Caki2 (cell line): ENCODE data around the gene FEZF1. TPM values are rescaled to one million over a fixed set of nuclear protein-coding genes. Genes with fewer than 3 reads are reported as not detected.
"Not testable (repeated sequence)": the region's sequence is repeated elsewhere in the genome, so short reads cannot be mapped to it uniquely, and the experiment has no call there.

ENCODE experiments used
- DNase-seq: peaks from one replicate; pipeline ENCODE4 v3.0.0-alpha.2; 2015; ENCODE audit warnings: low read depth
- in situ Hi-C: cut with HindIII; loops from 2 replicates; pipeline ENCODE4 v1.10.0; 2016; ENCODE audit warnings: low sequenced_read_pairs, low pct_unique_long_range_greater_than_20kb, mixed read lengths
- total RNA-seq: library from RNA; depleted of rRNA; stranded (reverse); fragments of >200 nt; shearing (Covaris generic); gene quantifications from 2 replicates; pipeline ENCODE4 v1.2.3, GENCODE V29; 2014; ENCODE audit warnings: low replicate concordance; rRNA removed

The FEZF1 gene
- total RNA-seq, 1 experiment from 2014 or later: not detected

DNA sequence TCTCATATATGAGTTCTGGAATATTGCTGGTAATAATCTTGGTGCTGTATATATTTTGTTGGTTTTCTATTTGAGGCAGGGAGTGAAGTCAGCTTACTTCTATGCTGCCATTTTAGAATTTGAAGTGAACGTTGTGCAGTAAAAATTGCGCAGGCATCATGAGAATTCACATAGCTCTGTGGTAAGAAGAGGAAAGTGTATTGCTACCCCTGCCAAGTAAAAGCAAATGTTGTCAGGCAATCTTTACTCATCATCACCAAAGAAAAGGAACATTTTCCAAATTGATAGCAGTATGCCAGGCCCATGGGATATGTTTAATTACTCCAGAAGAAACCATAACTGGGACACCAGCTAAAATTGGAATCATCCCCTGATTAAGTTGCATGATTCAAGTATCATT is 13.4 kb downstream of the FEZF1 start:
- DNase-seq: no peak
- in situ Hi-C loops: no loop called here

DNA sequence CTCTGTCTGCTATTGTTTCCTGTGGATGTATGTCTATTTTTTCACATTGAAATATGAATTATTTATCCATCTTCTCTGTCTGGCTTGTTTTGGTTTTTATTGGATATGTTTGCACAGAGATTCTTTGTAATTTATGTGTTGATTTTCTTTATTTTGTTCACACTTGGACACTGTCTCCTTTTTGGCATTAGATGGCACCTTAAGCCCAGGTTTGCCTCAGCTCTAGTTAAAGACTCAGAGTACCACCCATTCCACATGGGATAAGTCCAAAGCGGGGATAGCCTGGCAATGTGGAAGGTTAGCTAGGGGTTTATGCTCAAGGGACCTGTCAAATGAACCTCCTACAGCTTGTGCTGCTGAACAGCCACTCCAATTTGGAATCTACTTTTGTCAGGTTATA is 14.1 kb downstream of the FEZF1 start:
- in situ Hi-C loops: no loop called here
- no peak for DNase-seq

DNA sequence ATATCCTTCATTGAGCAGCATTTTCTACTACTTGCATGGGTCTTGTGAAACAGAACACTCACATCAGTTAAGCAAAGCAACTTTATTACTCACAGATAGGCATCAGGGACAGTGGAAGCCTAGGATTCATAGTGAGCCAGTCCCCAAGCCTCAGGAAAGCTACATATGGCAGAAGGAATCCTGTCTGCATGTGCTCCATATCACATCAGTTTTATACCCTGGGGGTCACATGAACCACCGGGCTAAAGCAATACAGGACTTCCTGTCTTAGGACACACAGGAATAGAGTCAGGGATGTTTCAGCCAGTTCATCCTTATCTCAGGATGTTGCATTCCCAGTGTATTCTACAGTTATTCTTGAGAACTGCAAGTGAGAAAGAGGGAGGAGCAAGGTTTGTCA is 15.1 kb downstream of the FEZF1 start:
- DNase-seq: no peak
- in situ Hi-C loops: no loop called here

DNA sequence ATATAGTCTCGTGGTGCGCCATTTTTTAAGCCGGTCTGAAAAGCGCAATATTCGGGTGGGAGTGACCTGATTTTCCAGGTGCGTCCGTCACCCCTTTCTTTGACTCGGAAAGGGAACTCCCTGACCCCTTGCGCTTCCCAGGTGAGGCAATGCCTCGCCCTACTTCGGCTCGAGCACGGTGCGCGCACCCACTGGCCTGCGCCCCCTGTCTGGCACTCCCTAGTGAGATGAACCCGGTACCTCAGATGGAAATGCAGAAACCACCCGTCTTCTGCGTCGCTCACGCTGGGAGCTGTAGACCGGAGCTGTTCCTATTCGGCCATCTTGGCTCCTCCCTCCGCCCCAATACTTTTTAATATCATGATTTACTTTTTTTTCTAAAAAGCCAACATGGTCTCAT is 19.9 kb downstream of the FEZF1 start:
- DNase-seq, in situ Hi-C loops: not testable (repeated sequence)

DNA sequence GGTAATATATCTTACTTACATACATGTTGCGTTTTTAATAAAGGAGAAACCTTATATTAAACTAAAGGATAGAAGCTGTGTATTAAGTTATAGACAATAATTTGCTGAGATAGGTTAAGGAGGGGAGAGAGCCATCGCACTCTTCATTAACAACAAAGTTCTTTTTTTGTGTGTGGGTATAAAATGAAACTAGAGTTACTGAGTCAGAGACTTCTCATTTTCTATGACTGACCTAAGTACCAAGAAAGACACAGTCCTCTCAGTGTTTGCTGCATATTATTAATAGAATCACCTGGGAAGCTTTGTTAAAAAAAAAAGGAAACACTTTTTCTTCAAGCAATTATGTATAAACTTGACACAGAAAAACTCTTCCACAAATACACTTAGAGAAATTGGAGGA is 31.4 kb downstream of the FEZF1 start:
- in situ Hi-C loops: no loop called here
- no peak for DNase-seq

DNA sequence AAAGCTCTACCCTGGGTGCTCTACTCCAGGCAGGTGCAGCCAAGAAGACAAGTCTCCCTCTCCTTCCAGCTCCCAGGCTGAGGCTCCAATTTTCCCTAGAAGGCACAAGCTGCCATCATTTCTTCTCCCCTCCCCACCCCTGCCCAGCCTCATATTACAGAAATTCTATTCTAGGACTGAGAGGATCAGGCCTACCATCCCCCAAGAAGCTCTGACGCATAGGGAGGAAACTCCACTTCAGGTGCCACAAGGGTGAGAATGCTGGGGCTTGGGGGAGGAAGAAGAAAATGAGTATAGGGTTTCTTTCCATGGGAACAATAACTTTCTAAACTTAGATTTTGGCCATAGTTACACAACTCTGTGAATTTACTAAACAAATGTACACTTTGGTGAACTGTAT is 35.3 kb downstream of the FEZF1 start:
- DNase-seq: no peak
- in situ Hi-C loops: no loop called here

DNA sequence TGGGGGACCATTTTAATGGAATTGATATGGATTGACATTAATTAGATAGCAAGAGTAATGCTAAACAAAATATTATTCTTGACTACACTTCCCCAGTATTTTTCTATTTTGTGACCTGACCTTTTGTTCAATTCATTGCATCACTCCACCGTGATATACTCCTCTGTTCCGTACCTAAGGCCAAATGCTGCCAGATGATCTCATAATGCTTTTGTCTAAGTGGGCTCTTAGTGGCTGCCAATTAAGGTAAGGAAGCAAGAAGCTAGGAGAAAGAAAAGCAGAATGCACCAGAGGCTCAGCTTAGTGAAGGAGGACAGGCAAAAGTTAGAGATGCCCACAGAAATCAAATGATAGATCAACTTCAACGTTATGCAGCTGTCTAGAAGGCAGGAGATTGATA is 36.4 kb downstream of the FEZF1 start:
- in situ Hi-C loops: no loop called here
- DNase-seq: no peak

DNA sequence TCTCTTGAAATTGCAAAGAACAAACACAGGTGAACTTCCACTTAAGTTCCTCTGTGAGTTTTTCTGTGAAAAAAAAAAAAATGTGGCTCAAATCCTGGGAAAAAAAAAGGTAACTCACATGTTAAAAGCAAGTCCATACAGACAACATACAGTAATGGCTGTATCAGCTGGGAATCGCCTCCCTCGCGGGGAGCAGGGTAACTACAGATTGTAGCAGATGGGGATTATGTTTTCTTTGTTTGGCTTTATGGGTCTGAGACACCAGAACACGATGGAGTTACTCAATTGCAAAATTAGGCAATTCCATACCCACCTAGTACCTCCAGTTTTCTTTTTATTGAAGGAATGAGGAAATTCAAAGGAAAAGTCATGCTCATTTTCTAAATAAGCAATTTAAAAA is 42.3 kb downstream of the FEZF1 start:
- in situ Hi-C loops: no loop called here
- DNase-seq: no peak

DNA sequence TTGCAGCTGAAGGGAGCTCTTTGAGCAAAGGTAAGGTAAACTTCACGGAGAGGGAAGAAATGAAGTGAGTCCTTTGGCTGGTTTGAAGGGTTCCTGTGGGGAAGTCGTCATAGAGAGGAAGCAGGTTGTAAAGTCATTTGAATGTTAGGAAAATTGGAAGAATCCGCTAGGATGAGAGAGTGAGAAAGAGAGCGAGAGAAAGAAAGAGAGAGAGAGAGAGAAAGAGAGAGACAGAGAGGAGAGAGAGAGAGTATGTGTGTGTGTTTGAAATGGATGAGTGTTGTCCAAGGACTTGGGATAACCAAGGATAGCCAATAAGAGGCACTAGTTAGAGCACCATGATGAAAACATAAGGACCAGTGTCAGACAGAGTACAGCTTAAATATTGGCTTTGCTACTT is 43.1 kb downstream of the FEZF1 start:
- DNase-seq: no peak
- in situ Hi-C loops: no loop called here

DNA sequence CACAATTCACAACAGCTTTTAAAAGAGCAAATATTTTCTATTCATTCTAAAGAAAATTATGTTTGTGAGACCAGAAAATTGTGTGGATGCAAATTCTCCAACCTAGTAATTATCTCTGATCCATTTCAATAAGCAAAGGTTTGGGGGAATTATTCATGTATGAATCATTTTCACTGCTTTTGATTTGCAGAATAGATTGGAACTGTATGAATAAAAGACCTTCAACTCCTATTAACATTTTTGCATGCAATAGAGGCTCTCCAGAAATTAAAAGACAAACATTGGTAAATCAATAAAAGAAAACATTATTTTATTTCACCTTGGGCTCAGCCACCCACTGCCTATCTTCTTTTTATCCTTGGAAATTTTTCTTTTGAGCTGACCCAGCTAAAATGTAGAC is 43.5 kb downstream of the FEZF1 start:
- in situ Hi-C loops: no loop called here
- no peak for DNase-seq

DNA sequence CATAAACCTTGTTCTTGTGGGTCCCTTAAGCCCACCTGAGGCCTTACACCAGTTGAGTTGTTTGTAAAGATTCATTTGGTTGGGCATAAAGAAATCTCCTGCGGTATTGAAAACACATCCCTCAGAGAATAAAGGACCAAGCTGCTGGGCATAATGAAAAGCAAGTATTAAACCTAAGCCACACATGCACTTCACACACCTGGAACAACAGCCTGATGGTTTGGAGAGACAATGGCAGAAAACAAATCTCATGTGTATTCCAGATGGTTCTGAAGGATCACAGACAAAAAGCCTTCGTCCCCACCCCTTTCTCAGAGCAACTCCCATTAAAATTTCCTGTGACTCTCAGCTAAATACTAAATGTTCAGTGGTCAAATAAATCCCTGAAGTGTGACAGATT is 44.2 kb downstream of the FEZF1 start:
- in situ Hi-C loops: no loop called here
- no peak for DNase-seq

DNA sequence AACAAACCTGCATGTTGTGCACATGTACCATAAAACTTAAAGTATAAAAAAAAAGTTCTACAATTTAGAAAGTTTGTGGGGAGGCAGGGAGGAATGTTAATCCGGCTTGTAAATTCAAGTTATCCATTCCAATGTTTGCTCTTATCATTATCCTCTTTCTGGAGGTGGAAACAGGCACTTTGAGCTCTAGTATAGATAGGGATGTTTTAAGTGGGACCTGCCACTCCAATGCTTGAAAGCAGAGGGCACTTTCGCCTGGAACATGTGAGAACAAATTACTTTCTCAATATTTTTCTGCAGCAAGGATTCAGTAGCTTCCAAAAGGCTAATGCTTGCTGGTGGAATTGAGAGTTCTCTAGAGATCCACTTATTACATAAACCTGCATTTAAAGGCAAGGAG is 45.6 kb downstream of the FEZF1 start:
- DNase-seq: no peak
- in situ Hi-C loops: no loop called here

DNA sequence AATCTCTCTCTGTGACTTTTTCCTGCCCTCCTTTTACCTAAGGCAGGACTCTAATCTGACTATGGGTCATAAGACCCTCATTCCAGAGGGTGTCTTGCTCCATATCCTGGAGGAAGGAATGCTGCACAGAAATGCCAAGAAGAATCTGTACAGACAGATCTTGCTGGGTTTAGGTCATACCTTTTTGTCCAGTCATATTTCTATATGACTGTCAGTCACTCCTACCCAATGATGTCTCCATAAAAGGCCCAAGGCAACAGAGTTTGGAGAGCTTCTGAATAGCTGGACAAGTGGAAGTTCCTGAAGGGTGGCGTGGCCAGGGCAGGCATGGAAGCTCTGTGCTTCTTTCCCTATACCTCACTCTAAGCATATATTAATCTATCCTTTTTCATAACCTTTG is 47.5 kb downstream of the FEZF1 start:
- in situ Hi-C loops: no loop called here
- DNase-seq: no peak

DNA sequence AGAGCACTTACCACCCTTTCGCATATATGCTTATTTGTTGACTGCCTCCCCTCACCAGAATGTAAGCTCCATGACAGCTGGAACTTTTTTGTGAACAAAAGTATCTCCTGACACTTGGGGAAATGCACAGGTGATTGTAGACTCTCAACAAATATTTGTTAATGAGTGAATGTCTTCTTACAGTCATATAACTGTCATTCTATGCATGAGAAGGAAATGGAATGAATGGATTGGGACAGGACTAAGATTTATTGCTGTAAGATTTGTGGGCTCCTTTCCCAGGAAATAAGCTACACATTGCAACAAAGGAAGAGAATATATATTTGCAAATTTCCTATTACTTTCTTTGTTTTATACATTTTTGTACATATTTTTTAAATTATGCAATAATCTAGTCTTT is 48.5 kb downstream of the FEZF1 start:
- no peak for DNase-seq
- in situ Hi-C loops: no loop called here

DNA sequence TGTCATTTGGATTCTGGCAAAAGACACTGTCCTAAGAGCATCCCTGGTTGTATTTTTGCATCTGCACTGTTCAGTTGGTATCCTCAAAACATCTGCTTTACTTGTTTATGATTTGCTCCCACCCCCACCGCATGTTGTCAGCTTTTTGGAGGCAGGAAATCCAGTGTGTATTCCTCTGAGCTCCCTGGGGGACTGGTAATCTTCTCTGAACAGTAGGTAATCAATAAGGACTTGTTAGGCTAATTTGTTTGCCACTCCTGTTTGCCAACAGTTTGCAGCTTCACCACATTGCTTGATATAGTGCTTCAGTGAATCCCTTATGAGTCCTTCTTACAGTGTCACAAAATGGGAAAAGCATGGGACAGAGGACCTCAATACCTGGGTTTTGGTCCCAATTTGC is 49.1 kb downstream of the FEZF1 start:
- DNase-seq: no peak
- in situ Hi-C loops: no loop called here

Other genes starting within 250 kb of the FEZF1 start
- gene AASS, start 160.5 kb downstream of the FEZF1 start, total RNA-seq: 0.51 TPM in 1 of 2 replicates, not detected in the other